Measurements from ENCODE around the gene SLC6A1.

SLC6A1 gene

DNA sequence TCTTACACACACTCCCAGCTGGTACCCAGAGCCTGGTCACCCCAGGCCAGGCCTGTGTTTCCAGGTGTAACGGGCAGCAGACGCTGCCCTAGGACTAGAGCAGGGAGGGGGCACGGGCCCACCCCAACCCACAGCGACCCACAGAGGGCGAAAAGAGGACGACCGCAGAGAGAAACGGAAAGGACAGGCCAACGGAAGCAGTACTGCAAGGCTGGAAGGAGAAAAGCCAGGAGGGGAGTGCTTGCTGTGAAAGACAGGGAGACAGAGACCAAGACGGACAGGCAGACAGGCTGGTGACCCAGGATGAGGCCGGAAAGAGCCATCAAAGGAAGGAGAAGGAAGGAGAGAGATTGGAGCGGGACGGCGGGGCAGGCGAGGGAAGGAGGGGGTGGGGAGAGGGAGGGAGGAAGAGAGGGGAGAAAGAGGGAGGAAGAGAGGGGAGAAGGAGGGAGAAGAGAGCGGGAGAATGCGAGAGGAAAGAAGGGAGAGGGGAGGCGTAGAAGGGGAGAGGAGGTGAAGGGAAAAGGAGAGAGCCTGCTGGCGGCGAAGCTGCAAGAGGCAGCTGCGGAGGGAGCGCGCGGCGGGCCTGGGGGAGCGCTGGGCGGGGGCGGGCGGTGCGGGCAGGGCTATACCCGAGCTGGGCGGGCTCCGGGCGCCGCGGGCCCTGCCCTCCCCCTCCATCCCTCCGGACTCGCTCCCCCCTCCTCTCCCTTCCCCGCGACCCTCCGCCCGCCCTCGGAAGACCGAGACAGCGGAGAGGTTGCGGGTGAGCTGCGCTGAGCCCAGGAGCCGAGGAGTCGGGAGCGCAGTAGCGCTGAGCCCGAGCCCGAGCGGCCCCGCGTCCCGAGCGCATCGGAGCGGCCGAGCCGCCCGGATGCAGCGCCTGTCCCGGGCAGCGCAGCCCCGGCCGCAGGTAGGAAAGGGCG lies at the start of gene SLC6A1:
SLC6A1 (plus strand) TSS at position 732 of the 926 bp plus-strand sequence. CDS start 24,464 bp downstream, outside the sequence.
- no peak for DNase-seq (ENCODE audit: low spot score)
- ChIA-PET POLR2A (ENCODE audit: low non-redundant PET) (no interaction called here), CTCF (no interaction called here)
- no peak within 1 kb of the TSS for H3K27ac ChIP-seq
- TF ChIP-seq, protein P1, sequence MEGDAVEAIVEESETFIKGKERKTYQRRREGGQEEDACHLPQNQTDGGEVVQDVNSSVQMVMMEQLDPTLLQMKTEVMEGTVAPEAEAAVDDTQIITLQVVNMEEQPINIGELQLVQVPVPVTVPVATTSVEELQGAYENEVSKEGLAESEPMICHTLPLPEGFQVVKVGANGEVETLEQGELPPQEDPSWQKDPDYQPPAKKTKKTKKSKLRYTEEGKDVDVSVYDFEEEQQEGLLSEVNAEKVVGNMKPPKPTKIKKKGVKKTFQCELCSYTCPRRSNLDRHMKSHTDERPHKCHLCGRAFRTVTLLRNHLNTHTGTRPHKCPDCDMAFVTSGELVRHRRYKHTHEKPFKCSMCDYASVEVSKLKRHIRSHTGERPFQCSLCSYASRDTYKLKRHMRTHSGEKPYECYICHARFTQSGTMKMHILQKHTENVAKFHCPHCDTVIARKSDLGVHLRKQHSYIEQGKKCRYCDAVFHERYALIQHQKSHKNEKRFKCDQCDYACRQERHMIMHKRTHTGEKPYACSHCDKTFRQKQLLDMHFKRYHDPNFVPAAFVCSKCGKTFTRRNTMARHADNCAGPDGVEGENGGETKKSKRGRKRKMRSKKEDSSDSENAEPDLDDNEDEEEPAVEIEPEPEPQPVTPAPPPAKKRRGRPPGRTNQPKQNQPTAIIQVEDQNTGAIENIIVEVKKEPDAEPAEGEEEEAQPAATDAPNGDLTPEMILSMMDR (conservative IDR thresholded peaks at IDR 0.05; ENCODE audit: low read depth), result no peak

DNA sequence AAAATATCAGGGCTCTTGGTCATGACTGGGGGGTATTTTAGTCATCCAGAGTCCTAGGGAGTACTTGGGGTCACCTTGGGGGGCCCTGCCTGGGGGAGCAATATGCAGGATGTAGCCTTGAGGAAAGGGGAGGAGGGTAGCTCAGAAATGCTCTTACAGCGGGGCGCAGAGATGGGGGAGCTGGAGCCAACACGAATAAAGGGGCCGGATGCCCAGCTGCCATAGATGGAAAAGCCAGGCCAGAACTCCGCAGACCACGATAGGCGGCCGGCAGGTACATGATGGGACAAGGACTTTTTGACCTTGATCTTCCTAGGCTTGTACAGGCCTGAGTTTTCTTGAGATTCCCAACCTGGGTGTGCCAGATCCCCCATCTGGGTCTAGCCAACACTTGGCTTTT lies 47.7 kb upstream of the SLC6A1 start:
- CTCF ChIA-PET, result interaction anchor here (1.2 to 1.3 kb wide), 2 partner anchors 115 to 117 kb away, joined by 6 to 7 read pairs; no protein-coding TSS in a partner anchor
- DNase-seq (ENCODE audit: low spot score), result no peak
- POLR2A ChIA-PET (ENCODE audit: low non-redundant PET), result no interaction called here
- TF ChIP-seq, protein P1 (conservative IDR thresholded peaks at IDR 0.05; ENCODE audit: low read depth), result no peak
- no peak overlapping the region for H3K27ac ChIP-seq

- CTCF ChIA-PET, result interaction anchor here (0.8 to 1.3 kb wide), 3 partner anchors 44 to 116 kb away, joined by 3 to 7 read pairs (median 6); no protein-coding TSS in a partner anchor
- POLR2A ChIA-PET (ENCODE audit: low non-redundant PET), result no interaction called here
- peak; percentile 49 for DNase-seq (ENCODE audit: low spot score)
- TF ChIP-seq, protein P1 (conservative IDR thresholded peaks at IDR 0.05; ENCODE audit: low read depth), result peak; percentile 85
- H3K27ac ChIP-seq, result peak overlapping the region; percentile 52
Observed at GRCh38 chr3:10945683-10946287, 46.8 kb upstream of the SLC6A1 start.

GRCh38 chr3:10946526-10946925 lies 46.0 kb upstream of the SLC6A1 start:
- peak overlapping the region; percentile 52 for H3K27ac ChIP-seq
- CTCF ChIA-PET, result no interaction called here
- TF ChIP-seq, protein P1 (conservative IDR thresholded peaks at IDR 0.05; ENCODE audit: low read depth), result no peak
- no peak for DNase-seq (ENCODE audit: low spot score)
- POLR2A ChIA-PET (ENCODE audit: low non-redundant PET), result no interaction called here

GRCh38 chr3:10948326-10948725 lies 44.2 kb upstream of the SLC6A1 start:
- CTCF ChIA-PET, result no interaction called here
- POLR2A ChIA-PET (ENCODE audit: low non-redundant PET), result no interaction called here
- H3K27ac ChIP-seq, result no peak overlapping the region
- TF ChIP-seq, protein P1 (conservative IDR thresholded peaks at IDR 0.05; ENCODE audit: low read depth), result no peak
- no peak for DNase-seq (ENCODE audit: low spot score)

GRCh38 chr3:10949197-10949596 lies 43.4 kb upstream of the SLC6A1 start:
- no peak overlapping the region for H3K27ac ChIP-seq
- CTCF ChIA-PET, result no interaction called here
- POLR2A ChIA-PET (ENCODE audit: low non-redundant PET), result no interaction called here
- DNase-seq (ENCODE audit: low spot score), result no peak
- TF ChIP-seq, protein P1 (conservative IDR thresholded peaks at IDR 0.05; ENCODE audit: low read depth), result no peak

All from RWPE1 (cell line).